NCI-H2196 treated with DMSO at 0.1 percent for 48 hours (cell line): ENCODE measurements around the gene FRMPD4.
"Not testable (repeated sequence)": the region's sequence is repeated elsewhere in the genome, so short reads cannot be mapped to it uniquely, and the experiment has no call there.

ENCODE experiments used
- DNase-seq: peaks from one replicate; lab custom pipeline; 2025; ENCODE audit not compliant: unreplicated experiment; lab: John Stamatoyannopoulos, UW

The FRMPD4 gene

DNA sequence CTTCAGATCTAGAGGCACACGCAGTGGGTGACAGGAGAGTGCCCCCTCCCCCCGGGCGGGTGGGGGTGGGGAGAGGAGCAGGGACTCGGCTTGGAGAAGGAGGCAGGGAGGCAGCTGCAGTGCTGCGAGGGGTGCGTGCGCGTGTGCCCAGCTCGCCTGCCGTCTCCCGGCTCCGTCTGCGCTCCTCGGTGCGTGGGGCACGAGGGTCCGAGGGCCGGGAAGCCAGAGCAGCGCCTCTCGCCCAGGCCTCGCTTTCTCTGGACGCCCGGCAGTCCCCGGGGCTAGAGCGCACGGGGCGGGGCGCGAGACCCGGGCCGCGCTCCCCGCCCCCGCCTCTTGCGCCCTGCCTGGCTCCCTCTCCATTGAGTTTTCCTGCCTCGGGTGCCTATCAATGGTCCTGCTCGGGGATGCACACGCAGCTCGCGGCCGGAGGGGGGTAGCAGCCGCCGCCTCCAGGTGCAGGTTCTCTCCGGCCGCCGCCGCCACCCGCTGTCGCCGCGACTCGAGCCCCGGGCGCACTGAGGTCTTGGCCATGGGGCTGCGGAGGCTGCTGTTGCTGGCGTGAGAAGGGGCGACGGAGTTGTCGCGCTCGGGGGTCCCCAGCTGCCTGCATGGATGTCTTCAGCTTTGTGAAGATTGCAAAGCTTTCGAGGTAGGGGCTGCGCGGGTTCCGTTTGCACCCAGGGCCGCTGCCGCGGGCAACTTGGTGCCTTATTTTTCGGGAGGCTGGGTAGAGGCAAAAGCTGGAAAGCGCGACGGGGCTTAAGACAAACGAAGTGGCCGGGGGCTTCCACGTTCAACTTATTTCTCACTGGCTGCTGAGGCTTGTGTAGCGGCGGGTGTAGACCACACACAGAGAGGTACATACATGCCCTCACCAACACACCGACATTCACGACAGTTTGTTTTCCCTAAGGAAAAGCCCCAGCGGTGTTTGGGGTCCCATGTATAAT lies at the start of gene FRMPD4:
Gene FRMPD4, plus strand, starts transcription at position 113 of the 953 bp plus-strand sequence. Its CDS starts 499 bp downstream, at position 612.
- no peak for DNase-seq

DNA sequence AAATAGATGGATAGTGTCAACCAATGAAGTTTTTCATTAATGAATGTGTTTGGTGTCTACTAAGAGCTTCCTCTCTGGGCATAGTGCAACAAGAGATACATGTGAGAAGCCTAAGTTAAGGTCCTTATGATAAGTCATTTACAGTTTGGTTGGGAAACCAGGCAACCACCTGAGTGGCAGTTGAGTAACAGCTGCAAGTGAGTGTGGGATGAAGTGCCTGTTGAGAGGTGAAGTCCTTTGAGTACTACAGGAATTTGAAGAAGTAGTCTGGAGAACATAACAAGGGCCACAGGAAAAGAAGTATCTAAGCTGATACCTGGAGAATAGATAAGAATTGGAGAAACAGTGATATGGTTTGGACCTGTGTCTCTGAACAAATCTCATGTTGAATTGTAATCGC lies 48.5 kb upstream of the FRMPD4 start:
- DNase-seq, result no peak

DNA sequence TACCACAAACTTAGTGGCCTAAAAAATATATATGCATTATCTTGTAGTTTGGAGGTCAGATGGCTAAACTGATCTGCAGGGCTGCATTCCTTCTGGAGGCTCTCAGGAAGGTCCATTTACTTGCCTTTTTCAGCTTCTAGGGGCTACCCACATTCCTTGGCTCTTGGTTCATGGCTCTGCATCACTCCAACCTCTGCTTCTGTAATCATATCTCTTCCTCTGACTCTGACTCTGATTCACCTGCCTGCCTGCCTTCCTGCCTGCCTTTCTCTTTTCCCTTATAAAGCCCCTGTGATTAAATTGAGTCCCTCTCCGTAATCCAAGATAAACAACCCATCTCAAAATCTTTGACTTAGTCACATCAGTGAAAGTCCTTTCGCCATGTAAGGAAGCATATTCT lies 25.0 kb upstream of the FRMPD4 start:
- DNase-seq, result no peak

DNA sequence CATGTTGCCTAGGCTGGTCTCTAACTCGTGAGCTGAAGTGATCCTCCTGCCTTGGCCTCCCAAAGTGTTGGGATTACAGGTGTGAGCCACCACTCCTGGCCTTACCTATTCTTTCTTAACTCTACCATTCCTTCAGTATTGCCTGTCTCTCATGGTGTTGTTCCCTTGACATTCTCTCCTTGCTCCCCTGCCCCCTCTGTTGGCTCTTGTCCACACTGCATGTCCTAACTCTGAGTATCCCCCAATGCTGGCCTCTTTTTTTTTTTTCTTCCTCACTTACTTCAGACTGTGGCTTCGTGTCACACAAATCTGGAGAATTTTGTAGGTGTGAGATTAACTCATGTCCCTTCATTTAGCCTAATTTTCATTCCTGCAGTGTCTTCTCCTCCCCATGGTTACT lies 22.9 kb upstream of the FRMPD4 start:
- no peak for DNase-seq

- no peak for DNase-seq
Observed at GRCh38 chrX:12118134-12118533, 20.1 kb upstream of the FRMPD4 start.

DNA sequence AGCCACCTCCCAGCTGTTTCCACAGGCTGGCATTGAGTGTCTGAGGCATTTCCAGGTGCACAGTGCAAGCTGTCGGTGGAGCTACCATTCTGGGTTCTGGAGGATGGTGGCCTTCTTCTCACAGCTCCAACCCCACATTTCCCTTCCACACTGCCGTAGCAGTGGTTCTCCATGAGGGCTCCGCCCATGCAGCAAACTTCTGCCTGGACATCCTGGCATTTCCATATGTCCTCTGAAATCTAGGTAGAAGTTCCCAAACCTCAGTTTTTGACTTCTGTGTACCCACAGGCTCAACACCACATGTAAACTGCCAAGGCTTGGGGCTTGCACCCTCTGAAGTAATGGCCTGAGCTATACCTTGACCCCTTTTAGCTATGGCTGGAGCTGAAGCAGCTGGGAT lies 10.3 kb upstream of the FRMPD4 start:
- no peak for DNase-seq

DNA sequence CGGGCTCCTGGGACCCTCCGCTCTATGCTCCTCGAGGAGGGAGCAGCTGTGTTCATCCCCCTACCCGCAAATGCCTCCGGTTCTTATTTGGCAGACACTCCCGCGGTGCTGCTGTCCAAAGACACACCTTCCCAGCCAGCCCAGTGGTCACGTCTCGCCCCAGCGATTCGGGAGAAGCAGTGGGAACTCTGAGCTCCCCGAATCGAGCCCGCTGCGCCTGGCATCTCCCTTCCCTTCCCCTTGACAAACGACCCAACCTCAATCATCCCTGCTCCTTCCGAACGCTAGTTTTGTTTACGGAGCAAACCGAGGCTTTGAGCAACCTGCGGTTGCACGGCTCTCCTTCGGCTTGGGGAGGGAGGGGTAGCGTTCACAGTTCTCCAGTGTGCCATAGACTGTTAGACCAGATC lies 317 bp upstream of the FRMPD4 start:
- no peak for DNase-seq

DNA sequence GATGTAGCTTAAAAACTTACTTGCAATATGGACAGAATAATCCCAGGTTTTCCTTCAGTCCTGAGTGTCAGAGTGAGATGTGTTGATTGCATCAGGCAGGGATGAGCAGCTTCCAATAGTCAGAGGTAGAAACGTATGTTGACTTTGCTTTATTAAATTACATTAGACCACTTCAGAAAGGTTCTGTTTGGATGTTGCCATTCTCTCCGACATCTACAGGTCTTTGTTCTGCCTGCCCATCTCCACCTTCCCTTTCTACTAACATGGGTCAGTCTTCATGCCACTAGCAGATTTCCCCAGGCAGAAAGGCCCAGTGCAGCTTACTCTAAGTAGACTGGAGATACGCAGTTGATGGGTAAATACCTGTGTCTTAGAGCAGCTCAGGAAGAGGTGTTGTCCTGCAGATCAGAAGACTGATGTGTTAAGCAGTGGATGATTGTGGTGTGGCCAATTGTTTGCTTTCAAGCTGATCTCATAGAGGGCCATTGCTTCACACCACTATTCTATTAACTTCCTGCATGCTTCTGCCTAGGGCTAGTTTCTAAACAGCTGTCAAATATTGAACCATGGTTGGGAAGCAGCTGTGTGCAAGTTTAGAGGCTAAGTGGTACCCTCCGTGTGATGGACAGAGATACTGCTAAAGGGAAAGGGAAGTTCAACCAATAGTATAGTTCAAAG lies 1.8 kb downstream of the FRMPD4 start:
- no peak for DNase-seq

GRCh38 chrX:12141511-12141910 lies 3.2 kb downstream of the FRMPD4 start:
- DNase-seq, result no peak

DNA sequence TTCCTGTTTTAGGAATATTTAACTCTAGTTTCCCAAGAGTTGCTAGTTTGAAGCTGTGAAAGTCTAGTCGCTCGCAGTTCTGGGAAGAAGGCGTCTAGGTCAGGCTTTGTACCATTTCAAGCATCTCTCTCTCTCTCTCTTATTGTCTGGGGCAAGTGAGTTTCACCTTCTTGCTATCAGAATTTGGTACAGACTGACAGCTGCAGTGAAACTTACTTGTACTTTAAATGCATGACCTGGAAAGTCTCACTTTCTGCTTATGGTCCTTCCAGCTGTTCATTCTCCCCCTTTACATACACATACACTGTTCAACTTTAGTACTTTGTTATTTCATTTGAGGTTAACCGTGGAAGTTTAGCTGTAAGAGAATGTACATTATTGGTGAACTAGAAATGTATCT lies 4.4 kb downstream of the FRMPD4 start:
- DNase-seq, result no peak

DNA sequence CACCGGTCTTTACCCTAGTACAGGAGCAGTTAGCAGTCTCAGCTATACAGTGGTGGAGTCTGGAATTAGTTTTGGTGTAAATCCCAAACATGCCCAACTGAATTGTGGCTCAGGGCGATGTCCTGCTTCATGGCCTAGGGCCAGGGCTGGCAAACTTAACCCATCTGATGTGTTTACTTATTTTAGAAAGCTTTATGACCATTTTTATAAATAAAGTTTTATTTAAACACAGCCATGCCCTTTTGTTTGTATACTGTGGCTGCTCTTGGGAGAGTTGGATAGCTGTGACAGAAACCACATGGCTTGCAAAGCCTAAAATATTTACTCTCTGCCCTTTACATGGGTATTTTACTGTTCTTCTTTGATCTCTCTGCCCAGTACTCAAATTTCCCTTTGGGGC lies 7.1 kb downstream of the FRMPD4 start:
- no peak for DNase-seq

GRCh38 chrX:12149670-12150407 lies 11.6 kb downstream of the FRMPD4 start:
- no peak for DNase-seq

DNA sequence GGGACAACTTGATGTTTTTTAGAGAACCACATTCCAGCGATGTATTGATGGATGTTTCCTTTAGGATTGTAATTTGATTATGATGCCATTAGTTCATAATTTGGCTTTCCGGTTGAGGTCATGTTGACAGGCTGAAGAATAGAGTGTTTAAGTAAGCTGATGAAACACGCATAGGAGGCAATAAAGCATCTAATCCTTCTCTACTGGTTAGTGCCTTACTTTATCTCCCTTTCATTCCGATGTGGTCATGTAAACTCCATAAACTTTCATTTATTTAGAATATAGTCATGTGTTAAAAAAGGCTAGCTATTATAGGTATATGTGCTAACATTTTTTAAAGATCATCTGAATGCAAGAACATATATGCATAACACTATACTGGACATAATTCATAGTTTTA lies 15.0 kb downstream of the FRMPD4 start:
- DNase-seq, result no peak

GRCh38 chrX:12153741-12154140 lies 15.5 kb downstream of the FRMPD4 start:
- DNase-seq, result no peak

GRCh38 chrX:12159799-12160198 lies 21.5 kb downstream of the FRMPD4 start:
- DNase-seq, result no peak

- no peak for DNase-seq
Observed at GRCh38 chrX:12162420-12162819, 24.1 kb downstream of the FRMPD4 start.

GRCh38 chrX:12164180-12164579 lies 25.9 kb downstream of the FRMPD4 start:
- not testable (repeated sequence) for DNase-seq

DNA sequence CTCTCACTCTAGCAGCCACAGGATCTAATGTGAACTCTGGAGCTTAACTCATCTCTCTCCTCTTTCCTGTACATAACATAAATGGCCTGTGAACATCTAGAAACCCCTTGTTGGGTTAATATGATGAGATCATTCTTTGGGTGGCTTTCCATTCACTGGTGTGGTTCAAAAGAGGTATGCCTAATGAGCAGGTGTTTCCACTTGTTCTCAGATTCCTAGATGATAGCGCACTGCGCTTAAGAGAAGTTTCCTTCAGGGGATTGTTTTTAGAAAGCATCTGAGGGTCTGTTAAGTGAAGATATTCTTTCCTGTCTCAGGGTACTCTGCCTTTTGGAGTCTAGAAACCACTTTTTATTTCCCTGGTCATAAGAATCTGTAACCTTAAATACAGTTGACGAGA lies 32.5 kb downstream of the FRMPD4 start:
- DNase-seq, result no peak

DNA sequence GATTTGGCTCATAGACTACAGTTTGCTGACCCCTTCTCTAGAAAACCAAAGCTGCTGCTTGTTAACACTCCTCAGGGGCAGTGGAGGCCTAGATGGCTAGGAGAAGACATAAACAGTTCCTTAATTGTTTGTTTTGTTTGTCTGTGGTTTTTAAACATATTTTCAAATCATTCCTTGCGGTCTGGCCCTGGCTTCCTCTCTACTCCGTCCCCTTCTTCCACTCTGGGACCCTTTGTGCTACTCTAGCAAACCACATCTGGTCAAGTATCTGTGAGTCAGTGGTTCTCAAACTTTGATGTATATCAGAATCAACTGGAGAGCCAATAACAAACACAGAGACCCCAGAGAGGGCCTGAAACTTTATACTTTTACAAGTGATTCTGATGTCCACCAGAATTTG lies 36.1 kb downstream of the FRMPD4 start:
- DNase-seq, result no peak

DNA sequence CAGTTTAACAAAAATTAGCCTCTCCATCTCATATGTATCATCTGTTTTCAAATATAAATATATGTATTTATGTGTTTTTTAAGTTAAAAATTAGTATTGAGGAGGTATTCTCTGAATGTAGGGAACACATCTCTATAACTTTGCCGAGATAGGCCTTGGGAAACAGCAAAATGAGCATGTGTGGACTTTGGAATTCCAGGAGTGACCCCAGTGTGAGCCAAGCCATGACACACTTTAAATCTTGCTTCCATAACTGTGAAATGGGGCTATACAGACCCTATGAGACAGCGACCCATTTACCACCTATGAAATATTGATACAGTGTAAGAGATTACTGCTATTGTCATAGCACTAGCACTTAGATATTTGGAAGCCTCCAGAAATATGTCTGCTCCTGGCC lies 58.8 kb downstream of the FRMPD4 start:
- DNase-seq, result no peak

GRCh38 chrX:12206413-12206812 lies 68.1 kb downstream of the FRMPD4 start:
- DNase-seq, result no peak
